ENCODE data around the gene SFXN3.

- TF ChIP-seq CTCF (IDR thresholded peaks at IDR 0.05) (no peak), EP300 (IDR thresholded peaks at IDR 0.05) (no peak)
Measured at GRCh38 chr10:100996678-100997359, 34.2 kb upstream of the SFXN3 start.
